OCI-LY3 (cell line): ENCODE results near the gene TRAPPC2L.

Experiments used
- CTCF ChIP-seq: fragments of 200-600, 300-600 bp; sonication (generic); IDR thresholded peaks from 2 replicates; pipeline ENCODE4 v1.5.1; 2014; ENCODE audit warnings: antibody characterized with exemption, low read length, low read depth
- EZH2phosphoT487 ChIP-seq: fragments of 200-600 bp; shearing (Covaris generic); IDR thresholded peaks from 2 replicates; pipeline ENCODE4 v1.6.1; 2018; ENCODE audit warnings: antibody characterized with exemption, mixed run types, low read depth

GRCh38 chr16:88894681-88895300 is 37.9 kb downstream of the TRAPPC2L start:
- TF ChIP-seq CTCF (no peak), EZH2phosphoT487 (no peak)
